Measurements from ENCODE around the gene SCG5.
A peak's percentile ranks its signal among the peaks of the same experiment; 100 is the strongest.
"Not testable (repeated sequence)": the region's sequence is repeated elsewhere in the genome, so short reads cannot be mapped to it uniquely, and the experiment has no call there.

SCG5 gene

GRCh38 chr15:32641517-32642059 lies at the start of gene SCG5:
Gene SCG5, plus strand, starts transcription at chr15:32641710. Its CDS starts 1,883 bp downstream, at chr15:32643593.
- DNase-seq, result no peak

- DNase-seq, result not testable (repeated sequence)
These were observed 48.4 kb upstream of the SCG5 start, which contains the start of gene GOLGA8N for GRCh38 chr15:32593151-32593550. Gene GOLGA8N, plus strand, starts transcription at chr15:32593456.

- not testable (repeated sequence) for DNase-seq
These were observed 32.0 kb upstream of the SCG5 start for GRCh38 chr15:32609518-32609917.

GRCh38 chr15:32610719-32611118 lies 30.8 kb upstream of the SCG5 start:
- not testable (repeated sequence) for DNase-seq

GRCh38 chr15:32614712-32615050 lies 26.8 kb upstream of the SCG5 start:
- DNase-seq, result not testable (repeated sequence)

- DNase-seq, result peak; percentile 89
These were observed 26.2 kb upstream of the SCG5 start, which contains the start of gene ARHGAP11A for GRCh38 chr15:32615051-32615870. Gene ARHGAP11A, plus strand, starts transcription at chr15:32615504. Its CDS starts 708 bp downstream, at chr15:32616212.

- peak; percentile 12 for DNase-seq
These were observed 25.6 kb upstream of the SCG5 start for GRCh38 chr15:32615871-32616426.

- no peak for DNase-seq
These were observed 5.1 kb upstream of the SCG5 start for GRCh38 chr15:32636410-32636809.

GRCh38 chr15:32636908-32637567 lies 4.5 kb upstream of the SCG5 start:
- DNase-seq, result no peak

- no peak for DNase-seq
These were observed 3.8 kb upstream of the SCG5 start for GRCh38 chr15:32637704-32638103.

- DNase-seq, result no peak
These were observed 1.3 kb downstream of the SCG5 start for GRCh38 chr15:32642667-32643435.

- DNase-seq, result no peak
These were observed 2.5 kb downstream of the SCG5 start for GRCh38 chr15:32643907-32644445.

- DNase-seq, result no peak
These were observed 4.8 kb downstream of the SCG5 start for GRCh38 chr15:32646291-32646690.

- no peak for DNase-seq
These were observed 7.8 kb downstream of the SCG5 start for GRCh38 chr15:32649342-32649741.

- peak; percentile 39 for DNase-seq
These were observed 9.8 kb downstream of the SCG5 start for GRCh38 chr15:32651229-32651837.

GRCh38 chr15:32652178-32652577 lies 10.7 kb downstream of the SCG5 start:
- no peak for DNase-seq

GRCh38 chr15:32656091-32656490 lies 14.6 kb downstream of the SCG5 start:
- DNase-seq, result no peak

GRCh38 chr15:32656496-32656895 lies 15.0 kb downstream of the SCG5 start:
- DNase-seq, result no peak

GRCh38 chr15:32657198-32657883 lies 15.8 kb downstream of the SCG5 start:
- no peak for DNase-seq

GRCh38 chr15:32657941-32658340 lies 16.4 kb downstream of the SCG5 start:
- no peak for DNase-seq
